Suprapubic skin (tissue), 4 donors: ENCODE data around the gene PAIP2B.

Experiments used
- EP300 ChIP-seq: sonication (generic); formaldehyde crosslinking; IDR thresholded peaks from one replicate; pipeline ENCODE4 v1.6.1; 2017; ENCODE audit warnings: antibody characterized with exemption
- POLR2A ChIP-seq, 2 donors: fragments of 450-650 bp; IDR thresholded peaks; one replicate each; pipeline ENCODE4 v1.6.1; 2017; ENCODE audit warnings: antibody characterized with exemption in 2 of 2, mild to moderate bottlenecking in 2 of 2, moderate library complexity in 2 of 2
- POLR2AphosphoS5 ChIP-seq, 3 donors: sonication (generic); formaldehyde crosslinking; IDR thresholded peaks; one replicate each; pipeline ENCODE4 v1.6.1; 2017; ENCODE audit warnings: antibody characterized with exemption in 3 of 3
- TF ChIP-seq, protein P1 (sequence below), 2 donors: fragments of 200-600 bp in 1 of 2; fragments of 450-650 bp in 1 of 2; sonication (generic) in 1 of 2; IDR thresholded peaks; one replicate each; pipeline ENCODE4 v1.5.1; 2016 to 2019; ENCODE audit warnings: antibody characterized with exemption in 2 of 2, mild to moderate bottlenecking in 1 of 2, moderate library complexity in 1 of 2

DNA sequence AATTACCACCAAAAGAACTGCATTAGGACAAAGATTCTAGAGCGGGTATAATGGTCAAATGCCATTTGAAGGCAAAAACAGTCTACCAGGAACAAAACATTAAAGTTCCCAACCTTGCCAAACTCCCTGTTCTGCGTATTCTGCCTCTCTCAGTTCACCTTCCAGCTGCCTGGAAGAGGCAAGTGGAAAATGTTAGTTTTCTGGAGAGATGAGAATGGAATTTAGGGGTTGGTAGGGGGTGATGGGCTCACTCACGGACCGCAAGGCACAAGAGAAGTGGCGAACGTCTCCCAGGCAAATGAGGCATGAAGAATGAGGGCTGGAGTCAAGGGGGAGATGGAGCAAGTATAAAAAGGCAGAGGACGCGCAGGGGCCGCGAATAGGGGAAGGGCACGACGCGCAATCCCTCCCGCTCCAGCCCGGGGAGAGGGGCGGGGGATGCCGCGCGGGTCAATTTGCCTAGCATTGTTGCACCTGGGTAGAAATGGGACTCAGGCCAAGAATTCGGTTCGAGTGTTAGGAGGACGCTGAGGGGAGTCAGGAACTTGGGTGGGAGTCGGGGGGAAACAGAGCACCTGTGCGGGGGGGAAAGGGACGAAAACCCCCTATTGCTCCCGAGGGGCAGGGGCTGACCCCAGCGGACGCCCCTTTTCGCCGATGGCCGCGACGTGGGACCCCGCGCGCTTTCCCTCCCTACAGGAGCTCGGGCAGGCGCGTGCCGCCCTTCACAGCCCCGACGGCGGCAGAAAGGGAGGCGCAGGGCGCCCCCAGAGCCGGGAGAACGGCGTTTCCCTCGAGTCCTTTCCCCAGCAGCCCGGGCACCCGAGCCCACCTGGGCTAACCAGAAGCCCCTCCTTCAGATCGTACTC, 573 bp downstream of the PAIP2B start:
- TF ChIP-seq, protein P1, sequence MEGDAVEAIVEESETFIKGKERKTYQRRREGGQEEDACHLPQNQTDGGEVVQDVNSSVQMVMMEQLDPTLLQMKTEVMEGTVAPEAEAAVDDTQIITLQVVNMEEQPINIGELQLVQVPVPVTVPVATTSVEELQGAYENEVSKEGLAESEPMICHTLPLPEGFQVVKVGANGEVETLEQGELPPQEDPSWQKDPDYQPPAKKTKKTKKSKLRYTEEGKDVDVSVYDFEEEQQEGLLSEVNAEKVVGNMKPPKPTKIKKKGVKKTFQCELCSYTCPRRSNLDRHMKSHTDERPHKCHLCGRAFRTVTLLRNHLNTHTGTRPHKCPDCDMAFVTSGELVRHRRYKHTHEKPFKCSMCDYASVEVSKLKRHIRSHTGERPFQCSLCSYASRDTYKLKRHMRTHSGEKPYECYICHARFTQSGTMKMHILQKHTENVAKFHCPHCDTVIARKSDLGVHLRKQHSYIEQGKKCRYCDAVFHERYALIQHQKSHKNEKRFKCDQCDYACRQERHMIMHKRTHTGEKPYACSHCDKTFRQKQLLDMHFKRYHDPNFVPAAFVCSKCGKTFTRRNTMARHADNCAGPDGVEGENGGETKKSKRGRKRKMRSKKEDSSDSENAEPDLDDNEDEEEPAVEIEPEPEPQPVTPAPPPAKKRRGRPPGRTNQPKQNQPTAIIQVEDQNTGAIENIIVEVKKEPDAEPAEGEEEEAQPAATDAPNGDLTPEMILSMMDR (IDR thresholded peaks at IDR 0.05) = no peak
- no peak for TF ChIP-seq POLR2AphosphoS5 (IDR thresholded peaks at IDR 0.05)
- TF ChIP-seq POLR2A (IDR thresholded peaks at IDR 0.05) = no peak
- no peak for TF ChIP-seq EP300
